NCI-H1048 (cell line): ENCODE results near the gene PRR23E.

ENCODE experiments used
- DNase-seq: peaks from one replicate; lab custom pipeline; 2025; lab: John Stamatoyannopoulos, UW

The PRR23E gene

DNA sequence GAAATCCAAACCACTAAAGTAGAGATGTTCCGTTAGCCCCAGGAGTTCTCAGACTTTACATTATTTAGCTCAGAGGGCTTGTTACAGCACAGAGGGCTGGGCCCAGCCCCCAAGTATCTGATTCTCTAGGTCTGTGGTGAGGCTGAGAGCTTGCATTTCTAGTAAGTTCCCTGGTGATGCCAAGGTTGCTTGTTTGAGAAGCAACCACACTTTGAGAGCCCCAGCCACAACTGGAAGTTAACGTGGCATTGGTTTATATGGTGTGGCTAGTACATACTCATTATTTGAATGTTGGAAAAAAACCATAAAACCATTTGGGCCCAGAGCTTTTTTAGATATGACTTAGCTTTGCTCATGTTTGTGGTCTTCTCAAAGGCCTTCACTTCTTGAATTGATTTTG, 35.9 kb downstream of the PRR23E start:
- no peak for DNase-seq

DNA sequence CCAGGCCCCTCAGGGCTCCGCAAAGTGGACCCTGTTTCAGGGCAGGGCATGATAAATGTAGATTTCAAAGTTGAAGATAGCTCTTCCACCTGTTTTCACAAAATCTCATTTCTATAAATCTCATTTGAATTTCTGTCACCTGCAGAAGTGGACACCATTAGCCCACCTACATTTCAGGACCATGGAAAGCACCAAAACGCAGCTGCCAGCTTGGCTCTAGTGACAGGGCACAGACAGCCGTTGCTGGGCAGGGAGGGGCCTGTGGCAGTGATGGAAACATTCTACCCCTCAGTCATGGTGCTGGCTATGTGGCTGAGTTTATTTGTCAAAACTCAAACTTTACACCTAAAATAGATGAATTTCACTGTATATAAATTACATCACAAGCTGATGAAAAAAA, 40.4 kb downstream of the PRR23E start:
- DNase-seq, result no peak

DNA sequence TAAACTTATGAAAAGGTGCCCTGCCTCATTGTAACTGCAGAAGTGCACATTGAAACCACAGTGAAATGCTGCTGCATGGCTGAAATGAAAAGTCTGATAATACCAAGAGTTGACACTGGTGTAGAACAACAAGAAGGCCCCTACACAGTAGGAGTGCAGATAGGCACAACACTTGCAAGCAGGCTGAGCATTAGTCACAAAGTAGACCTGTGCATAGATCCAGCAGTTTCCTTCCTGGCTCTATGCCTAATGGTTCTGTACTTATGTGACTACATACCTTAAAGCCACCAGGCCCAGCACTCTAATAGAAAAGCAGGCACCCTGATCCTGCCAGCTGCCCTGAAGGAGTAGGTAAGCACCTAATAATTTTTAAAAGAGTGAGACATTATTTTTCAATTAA, 41.8 kb downstream of the PRR23E start:
- DNase-seq, result no peak

DNA sequence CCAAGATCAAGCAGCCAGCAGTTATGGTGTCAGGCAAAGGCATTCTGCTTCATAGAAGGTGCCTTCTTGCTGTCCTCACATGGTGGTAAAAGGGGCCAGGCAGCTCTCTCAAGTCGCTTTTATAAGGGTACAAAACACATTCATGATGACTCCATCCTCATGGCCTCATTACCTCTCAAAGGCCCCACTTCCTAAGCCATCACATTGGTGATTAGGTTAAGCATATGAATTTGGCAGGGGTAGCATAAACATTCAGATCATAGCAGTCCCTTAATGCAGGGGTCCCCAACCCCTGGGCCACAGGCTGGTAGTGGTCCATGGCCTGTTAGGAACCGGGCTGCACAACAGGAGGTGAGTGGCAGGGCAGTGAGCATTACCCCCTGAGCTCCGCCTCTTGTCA, 42.8 kb downstream of the PRR23E start:
- no peak for DNase-seq

DNA sequence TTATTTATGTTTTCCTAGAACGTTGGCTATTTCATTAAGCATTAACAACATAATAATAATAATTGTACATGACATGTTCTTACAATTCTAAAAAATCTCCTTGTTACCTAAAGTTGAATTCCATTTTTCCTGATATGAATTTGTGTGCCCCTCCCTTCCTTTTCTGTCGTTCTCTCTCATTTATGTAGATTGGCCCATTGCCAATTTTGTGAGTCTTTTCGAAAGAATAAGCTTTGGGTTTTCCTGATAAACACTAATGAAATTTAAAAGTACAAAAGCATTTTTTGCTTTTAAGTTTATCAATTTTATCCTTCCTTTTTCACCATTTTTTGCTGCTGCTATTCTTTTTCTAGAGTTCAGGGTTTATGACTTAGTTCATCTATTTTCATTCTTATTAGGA, 44.9 kb downstream of the PRR23E start:
- DNase-seq, result no peak

DNA sequence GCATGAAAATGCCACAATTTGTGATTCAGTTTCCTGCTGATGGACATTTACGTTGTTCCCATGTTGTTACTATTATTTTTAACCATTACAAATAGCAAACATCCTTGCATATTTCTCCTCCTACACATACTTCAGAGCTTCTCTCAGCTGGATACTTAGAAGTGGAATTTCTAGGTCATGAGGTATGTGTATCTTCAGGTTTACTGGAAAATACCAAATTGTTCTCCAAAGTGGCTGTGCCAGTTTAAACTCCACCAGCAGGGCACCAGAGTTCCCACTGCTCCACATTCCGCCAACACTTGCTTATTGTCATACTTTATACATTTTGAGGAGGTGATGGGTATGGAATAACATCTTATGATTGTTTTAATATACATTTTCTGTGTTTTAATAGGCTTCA, 45.7 kb downstream of the PRR23E start:
- DNase-seq, result no peak

DNA sequence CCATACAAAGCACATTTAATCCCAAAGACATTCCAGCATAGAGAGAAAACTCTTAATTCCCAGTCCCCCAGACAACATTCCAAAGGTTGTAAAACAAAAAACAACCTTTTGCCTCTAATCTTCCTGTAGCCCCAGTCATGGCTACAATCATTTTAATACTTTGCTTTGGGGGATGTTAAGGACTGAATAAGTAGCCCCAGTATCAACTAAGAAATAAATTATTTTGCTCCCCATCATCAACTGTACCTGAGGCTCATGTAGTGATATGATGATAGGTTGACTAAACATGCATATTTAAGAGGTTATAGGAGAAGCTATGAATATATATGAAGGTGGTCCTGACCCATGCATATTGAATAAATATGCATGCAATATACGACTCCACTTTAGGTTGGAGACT, 54.4 kb downstream of the PRR23E start:
- DNase-seq, result no peak
